Activated CD8-positive, alpha-beta memory T cell treated with anti-CD3 and anti-CD28 coated beads for 36 hours (primary cell): ENCODE results near the gene ARMH3. TPM values are rescaled to one million over a fixed set of nuclear protein-coding genes. Genes with fewer than 3 reads are reported as not detected.

Experiments used
- CTCF ChIA-PET: fragments of 350-600 bp; sonication (Branson Sonifier 250); formaldehyde crosslinking; loops from one replicate; lab custom pipeline; 2021; ENCODE audit warnings: antibody characterized with exemption; lab: Charles Lee
- POLR2A ChIA-PET: fragments of 350-600 bp; sonication (Branson Sonifier 250); formaldehyde crosslinking; loops from one replicate; lab custom pipeline; 2021; ENCODE audit warnings: antibody characterized with exemption; lab: Charles Lee
- total RNA-seq, 2 experiments: library from RNA; stranded (reverse); gene quantifications; one replicate each; pipeline ENCODE4 v1.2.3, GENCODE V29; 2021

The ARMH3 gene
- total RNA-seq, 2 experiments from 2014 or later, result 19.3 to 23.5 TPM

DNA sequence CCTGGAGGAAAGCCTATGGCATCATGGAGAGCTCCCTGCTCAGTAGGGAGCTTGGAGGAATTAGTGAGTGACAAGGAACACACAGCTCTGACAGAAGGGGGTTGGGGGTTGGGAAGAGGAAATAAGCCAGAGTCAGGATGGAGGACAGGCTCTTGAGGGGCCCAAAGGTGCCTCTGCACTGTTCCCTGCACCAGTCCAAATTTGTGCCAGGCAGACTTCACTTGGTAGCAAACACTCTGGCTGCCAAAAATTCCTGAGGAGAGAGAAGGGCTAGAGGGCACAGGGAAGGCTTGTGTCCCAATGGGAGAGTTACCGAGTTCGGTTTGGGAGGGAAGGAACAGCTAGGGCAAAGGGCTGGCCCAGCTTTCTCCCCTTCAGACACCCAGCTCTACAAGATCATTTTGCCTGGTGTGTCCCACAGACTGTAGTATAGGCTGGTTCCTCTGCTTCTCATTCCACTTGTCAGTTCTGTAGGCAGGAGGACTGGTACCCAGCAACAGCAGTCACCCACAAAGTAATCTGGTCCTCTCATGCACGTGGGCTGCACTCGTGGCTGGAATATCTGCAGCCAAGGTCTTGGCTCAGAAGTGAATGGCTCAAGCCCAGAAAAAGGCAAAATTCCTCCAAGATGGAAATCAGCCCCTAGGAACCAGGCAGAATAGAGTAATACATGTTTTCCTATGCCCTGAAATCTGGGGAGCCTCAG is 204.4 kb downstream of the ARMH3 start:
- ChIA-PET POLR2A (no interaction called here), CTCF (no interaction called here)

DNA sequence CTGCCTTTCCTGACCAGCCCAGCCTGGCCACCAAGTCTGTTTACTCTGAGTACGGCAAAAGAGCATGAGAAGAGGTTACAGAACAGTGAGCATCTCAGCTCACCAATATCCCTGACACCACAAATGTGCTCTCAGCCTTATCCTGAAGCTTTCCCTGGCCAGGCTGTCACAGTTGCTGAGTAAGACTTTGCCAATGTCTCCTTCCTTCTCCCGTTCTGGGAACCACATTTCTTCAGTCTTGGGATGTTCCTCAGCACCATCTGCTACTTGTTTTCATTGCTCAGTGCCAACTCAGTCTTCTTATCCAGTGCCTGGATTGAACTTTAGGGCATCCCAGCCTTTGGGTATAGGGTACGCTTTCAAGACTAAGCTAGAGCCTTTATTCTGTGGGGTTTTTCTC is 205.2 kb downstream of the ARMH3 start:
- CTCF ChIA-PET, result interaction anchor here (2.4 kb wide), 1 partner anchor 10 kb away, joined by 8 read pairs; no protein-coding TSS in a partner anchor
- POLR2A ChIA-PET, result no interaction called here

DNA sequence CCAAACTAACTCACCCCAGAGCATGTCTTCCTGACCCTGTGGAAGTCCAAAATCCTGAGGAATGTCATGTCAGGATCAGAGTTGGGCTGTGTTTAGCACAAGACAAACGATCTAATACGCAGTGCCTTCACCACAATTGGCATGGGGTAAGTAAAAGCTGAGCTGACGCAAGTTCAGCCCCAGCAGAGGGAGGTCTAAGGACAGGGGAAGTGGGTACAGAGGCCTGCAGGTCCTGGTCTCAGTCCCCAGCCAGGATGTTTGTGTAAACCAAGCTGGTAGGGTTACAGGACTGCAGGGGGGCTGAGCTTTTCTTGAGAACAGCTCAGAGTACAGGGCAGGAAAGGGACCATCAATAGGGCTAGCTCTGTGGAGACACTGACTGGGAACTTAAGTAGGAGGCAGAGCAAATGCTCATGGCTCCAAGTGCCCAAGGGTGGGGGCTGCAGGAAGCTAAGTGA is 207.1 kb downstream of the ARMH3 start:
- CTCF ChIA-PET, result interaction anchor here (0.9 to 2.4 kb wide), 2 partner anchors 8 to 13 kb away, joined by 3 to 8 read pairs; no protein-coding TSS in a partner anchor
- POLR2A ChIA-PET, result interaction anchor here (0.6 kb wide), 1 partner anchor 39 kb away, joined by 3 read pairs; no protein-coding TSS in a partner anchor

DNA sequence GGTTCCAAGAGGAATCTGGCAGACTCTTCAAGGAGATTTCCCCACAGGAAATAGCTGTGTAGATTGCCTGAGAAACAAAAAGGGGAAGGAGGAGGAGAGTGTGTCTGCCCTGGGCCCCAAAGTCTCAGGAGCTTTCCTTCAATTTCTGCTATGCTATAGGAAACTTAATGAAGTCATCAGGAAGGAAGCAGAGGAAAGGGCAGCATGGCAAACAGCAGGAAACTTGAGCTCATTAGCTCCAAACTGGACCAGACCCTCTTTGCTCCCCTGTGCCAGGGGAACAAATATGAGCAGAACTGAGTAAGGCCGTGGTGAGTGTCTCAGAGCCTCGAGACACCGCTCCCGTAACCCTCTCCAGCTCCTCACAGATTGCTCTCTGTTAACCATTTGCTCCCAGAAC is 207.6 kb downstream of the ARMH3 start:
- ChIA-PET POLR2A (interaction anchor here (0.6 kb wide), 1 partner anchor 40 kb away, joined by 3 read pairs; no protein-coding TSS in a partner anchor), CTCF (interaction anchor here (0.9 kb wide), 1 partner anchor 12 kb away, joined by 3 read pairs; no protein-coding TSS in a partner anchor)

DNA sequence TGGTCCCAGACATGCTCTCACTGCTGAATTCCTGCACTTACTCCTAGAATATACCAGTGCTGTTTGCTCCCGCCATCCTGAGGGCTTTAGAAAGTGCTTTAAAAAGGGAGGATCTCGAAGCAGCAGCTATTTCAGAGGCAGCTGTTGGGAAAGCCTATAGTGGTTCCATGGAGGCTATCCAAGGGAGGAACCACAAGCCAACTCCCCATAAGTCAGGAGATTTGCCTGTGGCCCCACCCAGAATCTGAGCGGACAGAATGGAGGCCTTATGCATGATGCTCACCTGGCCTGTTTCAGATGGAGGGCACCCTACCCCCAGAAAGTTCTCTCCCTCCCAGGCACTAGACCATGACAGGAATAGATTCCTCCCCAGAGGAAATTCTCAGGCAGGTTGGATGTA is 210.1 kb downstream of the ARMH3 start:
- POLR2A ChIA-PET, result no interaction called here
- CTCF ChIA-PET, result interaction anchor here (0.6 to 2.1 kb wide), 3 partner anchors 16 to 164 kb away, joined by 3 to 5 read pairs (median 3); no protein-coding TSS in a partner anchor

DNA sequence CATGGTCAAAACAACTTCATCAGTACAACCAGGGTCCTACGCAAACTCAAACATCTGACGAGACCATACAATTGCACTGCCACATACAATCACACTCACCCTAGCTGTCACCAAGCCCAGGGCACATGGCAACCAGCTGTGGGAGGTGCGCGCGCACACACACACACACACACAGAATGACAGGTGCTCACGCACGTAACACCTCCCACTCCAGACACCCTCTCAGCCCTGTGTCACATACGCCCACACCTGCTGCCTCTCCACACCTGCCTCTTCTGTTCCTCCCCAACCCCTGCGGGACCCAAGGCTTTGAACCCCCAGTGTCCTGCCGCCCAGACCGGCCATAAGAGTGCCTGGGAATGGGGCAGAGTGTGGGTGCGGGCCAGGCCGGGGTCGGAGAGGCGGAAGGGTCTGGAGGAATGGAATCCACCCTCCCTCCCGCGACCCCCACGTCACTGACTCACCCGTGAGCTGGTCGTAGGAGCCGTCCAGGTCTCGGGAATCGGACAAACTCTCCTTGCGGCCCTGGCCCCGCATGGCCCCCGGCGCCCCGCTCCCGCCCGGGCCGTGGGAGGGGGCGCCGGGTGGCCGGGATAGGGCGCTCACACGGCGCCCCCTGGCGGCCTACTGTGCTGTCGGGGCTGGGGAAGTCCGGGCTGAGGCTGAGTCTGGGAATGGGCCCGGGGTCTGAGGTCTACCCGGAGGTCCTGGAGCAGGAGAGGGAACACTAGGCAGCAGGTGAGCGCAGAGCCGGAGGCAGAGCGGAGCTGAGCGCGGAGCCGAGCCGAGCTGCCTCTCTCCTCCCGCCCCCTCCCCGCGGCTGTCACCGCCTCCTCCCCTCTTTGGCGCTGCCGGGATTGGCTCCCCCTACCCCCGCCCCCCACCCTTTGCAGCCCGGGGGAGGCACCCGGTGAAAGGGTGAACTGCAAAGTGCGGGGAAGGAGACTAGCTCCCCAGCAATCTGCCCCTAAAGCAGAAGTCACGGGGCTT is 212.6 kb downstream of the ARMH3 start, which contains the start of gene KCNIP2:
Gene KCNIP2 (minus strand): TSS at position 769 of the 990 bp plus-strand sequence. CDS start 232 bp downstream, at position 537.
- ChIA-PET CTCF (interaction anchor here (0.5 to 5.5 kb wide), 7 partner anchors 13 to 1311 kb away, joined by 3 to 33 read pairs (median 4); no protein-coding TSS in a partner anchor), POLR2A (no interaction called here)

DNA sequence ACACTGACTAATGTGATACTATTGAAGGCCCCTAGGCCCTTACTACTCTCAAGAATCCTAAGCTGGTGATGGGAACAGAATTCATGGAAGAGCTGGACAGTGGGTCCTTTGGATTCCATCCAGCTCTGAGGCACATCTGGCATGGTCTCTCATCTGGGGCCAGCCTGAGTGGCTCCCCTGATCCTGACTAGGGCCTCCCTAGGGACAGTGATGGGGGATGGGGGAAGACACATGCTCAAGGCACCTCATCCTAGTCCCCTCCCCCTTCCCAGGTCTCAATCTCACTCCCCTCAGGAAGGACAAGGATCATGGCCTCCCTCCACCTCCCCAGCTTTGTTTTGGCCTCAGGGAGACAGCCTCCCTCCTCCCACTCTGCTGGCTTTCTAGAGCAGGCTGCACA is 214.1 kb downstream of the ARMH3 start:
- CTCF ChIA-PET, result interaction anchor here (0.5 to 5.5 kb wide), 19 partner anchors 8 to 281 kb away, joined by 3 to 61 read pairs (median 8); partner anchors contain the start of gene OGA
- POLR2A ChIA-PET, result interaction anchor here (0.6 to 1.9 kb wide), 3 partner anchors 24 to 229 kb away, joined by 3 to 7 read pairs (median 5); partner anchors contain the start of gene OGA

DNA sequence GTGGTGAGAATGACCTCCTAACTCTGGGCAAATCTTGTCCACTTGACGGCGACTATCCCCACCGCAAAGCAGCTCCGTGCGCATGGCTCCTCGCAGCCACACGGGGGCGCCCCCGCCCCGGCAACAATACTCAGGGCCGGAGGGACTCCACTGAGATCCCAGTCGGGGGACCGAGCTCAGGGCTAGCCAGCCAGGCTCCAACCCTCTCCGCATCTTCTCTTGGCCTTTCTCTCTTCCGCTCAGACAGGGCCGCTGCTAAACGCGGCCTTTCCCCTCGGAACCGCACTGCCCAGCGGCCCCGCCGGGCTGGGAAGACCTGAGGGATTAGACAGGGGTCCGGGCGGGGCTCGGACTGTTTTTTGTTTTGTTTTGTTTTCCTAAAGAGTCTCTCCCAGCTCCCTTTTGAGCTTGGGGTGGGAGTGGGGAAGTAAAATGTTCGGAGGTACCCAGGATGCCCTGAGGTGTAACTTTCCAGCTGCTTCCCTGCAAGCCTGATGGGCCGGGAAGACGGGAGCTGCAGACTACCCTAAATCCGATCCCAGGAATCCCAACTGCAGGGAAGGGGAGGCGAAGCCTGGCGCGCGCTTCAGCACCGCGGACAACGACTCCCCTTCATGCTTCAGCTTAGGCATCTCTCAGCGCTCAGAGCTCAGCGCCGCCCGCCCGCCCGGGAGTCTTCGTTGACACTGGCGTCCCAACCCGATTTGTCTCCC is 215.1 kb downstream of the ARMH3 start:
- ChIA-PET CTCF (interaction anchor here (0.5 to 5.5 kb wide), 37 partner anchors 9 to 270 kb away, joined by 3 to 61 read pairs (median 4); partner anchors contain the start of genes NPM3 and OGA), POLR2A (interaction anchor here (0.6 to 1.9 kb wide), 2 partner anchors 23 to 174 kb away, joined by 3 to 7 read pairs; partner anchors contain the start of gene OGA)

DNA sequence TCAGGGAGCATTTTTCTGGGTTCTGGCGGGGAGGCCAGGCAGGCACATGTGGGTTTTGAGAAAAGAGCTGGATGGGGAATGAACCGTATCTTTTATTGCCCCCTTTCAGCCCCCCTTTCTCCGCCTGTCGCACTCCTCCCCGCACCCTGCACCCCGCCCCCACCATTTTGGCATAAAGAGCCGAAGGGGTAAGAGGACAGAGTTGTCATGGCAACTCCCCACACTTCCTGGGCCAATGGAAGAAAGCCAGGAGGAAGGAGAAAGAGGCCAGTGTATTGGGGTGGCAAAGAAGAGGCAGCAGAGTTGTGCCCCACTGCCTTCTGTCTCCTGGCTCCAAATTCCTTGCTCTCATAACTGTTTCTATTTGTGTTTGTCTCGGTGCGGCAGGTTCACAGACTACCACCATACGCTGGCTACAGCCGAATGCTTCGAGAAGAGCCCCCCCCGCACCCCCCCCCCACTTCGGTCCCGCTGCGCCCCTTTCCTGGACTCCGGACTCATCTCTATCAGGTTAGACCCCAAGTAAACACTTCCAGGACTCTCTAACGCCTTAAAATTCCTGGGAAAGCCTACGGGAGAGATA is 215.8 kb downstream of the ARMH3 start:
- ChIA-PET POLR2A (interaction anchor here (1.2 to 1.9 kb wide), 2 partner anchors 22 to 57 kb away, joined by 4 to 7 read pairs; partner anchors contain the start of genes NPM3 and OGA), CTCF (interaction anchor here (0.6 to 5.5 kb wide), 32 partner anchors 10 to 232 kb away, joined by 3 to 61 read pairs (median 4); partner anchors contain the start of genes NPM3 and OGA)

DNA sequence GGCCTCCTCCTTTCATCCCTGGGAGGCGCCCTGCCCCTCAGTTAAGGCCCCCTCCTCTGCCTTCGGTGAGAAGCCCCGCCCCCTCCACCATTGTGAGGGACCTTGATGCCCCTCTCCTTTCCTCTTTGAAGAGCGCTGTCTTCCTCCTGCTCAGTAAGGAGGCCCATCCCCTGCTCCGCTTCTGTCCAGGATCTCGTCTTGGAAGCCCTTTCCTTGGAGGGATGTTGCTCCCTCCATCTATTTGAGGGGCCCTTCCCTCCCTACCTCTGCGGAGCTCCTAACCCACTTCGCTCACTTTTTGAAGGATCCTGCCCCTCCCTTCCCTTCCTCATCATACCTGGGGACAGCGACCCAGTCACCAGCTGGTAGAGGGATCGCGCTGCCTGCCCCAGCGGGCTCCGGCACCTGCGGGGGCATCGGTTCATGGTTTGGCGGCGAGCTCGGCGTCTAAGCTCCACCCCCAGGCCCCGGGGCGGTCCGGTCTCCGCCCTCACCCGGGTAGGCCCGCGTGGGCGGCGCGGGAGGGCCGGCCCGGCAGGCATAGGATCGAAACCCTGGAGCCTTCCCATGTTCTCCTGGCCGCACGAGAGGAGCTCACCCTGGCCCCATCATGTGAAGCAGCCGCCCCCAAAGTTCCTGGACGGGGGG is 216.4 kb downstream of the ARMH3 start:
- CTCF ChIA-PET, result interaction anchor here (1.2 to 5.5 kb wide), 7 partner anchors 10 to 233 kb away, joined by 4 to 61 read pairs (median 13); no protein-coding TSS in a partner anchor
- POLR2A ChIA-PET, result interaction anchor here (0.5 to 1.9 kb wide), 4 partner anchors 21 to 282 kb away, joined by 3 to 7 read pairs (median 5); partner anchors contain the start of genes NPM3 and OGA

DNA sequence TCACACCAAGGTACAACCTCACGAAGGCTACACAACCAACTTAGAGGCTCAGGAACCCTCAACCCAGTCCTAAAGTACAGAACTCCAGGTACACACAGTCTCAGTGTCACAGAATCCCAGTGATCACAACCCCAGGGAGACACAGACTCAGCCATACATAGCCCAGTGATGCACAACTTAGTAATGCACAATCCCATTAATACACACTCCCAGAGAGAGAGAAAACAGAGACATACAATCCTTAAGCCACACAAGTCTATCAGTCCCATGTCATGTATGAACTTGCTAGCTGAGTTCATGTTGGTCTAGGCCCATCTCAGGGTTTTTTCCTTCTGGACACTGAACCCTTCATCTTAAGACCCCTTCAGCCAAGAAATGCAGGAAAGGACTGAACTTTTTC is 217.0 kb downstream of the ARMH3 start:
- ChIA-PET CTCF (interaction anchor here (0.7 to 5.5 kb wide), 4 partner anchors 9 to 234 kb away, joined by 4 to 61 read pairs (median 23); no protein-coding TSS in a partner anchor), POLR2A (interaction anchor here (0.5 to 1.2 kb wide), 3 partner anchors 21 to 282 kb away, joined by 3 to 6 read pairs (median 4); partner anchors contain the start of genes NPM3 and OGA)

DNA sequence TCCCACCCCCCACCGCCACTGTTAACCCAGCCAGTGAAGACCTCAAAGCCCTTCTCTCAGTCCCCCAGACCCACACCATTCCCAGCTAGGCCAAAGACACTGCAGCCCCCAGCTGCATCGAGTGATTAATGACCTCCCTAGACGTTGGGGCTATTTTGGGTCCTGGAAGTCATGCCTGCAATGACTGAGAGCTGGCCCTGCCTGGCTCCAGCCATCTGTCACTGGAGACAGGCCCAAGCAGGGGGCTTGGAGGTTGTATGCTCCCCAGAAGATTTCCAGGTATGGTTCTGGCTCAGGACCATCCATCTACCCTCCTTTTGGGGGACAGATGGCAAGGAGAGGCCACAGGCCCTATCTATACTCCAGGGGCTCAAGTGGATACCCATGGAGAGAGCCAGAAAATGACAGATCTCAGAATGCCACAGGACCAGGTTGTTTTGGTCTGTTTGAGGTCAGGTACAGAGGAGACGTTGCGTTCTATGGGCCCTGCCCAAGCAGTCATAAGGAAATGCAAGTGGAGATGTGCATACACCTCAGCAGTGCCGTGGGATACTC is 217.5 kb downstream of the ARMH3 start:
- CTCF ChIA-PET, result interaction anchor here (0.6 to 5.5 kb wide), 5 partner anchors 9 to 213 kb away, joined by 3 to 61 read pairs (median 4); no protein-coding TSS in a partner anchor

DNA sequence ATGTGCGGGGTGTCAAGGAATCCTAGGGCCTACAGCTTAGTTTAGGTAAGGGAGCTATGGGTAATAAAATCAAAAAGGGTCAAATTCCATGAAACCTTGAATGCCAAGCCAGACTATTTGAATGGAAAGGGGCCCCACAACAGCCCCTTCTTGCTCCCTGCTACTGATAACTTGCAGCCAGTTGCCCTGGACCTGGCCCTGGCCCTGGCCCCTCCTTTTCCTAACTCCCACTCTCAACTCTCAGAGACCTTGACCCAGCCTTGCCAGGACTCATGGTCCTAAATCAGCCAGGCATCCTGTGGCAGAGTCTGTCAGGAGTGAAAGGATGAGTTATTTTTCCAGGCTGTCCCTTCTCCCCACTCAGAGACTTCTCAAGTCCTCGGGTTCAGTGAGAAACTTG is 218.2 kb downstream of the ARMH3 start:
- POLR2A ChIA-PET, result no interaction called here
- CTCF ChIA-PET, result interaction anchor here (0.6 to 2.9 kb wide), 5 partner anchors 15 to 235 kb away, joined by 3 to 18 read pairs (median 3); no protein-coding TSS in a partner anchor

More for the DNA sequence above, 217.5 kb downstream of the ARMH3 start:
- POLR2A ChIA-PET, result no interaction called here

DNA sequence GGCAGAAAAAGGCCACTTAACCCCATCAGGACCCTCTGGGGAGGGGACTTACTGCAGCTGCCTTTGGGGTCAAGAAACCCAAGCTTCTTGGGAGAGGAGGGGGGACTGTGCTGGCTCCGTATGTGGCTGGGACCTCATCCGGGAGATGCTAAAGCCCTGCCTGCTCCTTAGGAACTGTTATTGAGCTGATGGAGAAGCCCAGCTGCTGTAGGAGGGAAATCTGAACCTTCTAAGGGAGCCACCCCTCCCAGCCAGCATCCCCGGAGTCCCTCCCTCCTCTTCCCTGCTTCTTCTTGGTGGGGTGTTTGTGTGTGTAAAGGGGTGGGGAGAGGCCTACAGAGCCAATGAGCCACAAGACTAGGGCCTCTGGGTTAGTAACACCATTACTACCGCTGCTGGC is 220.6 kb downstream of the ARMH3 start:
- ChIA-PET POLR2A (no interaction called here), CTCF (interaction anchor here (1.0 to 2.9 kb wide), 7 partner anchors 8 to 299 kb away, joined by 3 to 18 read pairs (median 5); partner anchors contain the start of gene OGA)

DNA sequence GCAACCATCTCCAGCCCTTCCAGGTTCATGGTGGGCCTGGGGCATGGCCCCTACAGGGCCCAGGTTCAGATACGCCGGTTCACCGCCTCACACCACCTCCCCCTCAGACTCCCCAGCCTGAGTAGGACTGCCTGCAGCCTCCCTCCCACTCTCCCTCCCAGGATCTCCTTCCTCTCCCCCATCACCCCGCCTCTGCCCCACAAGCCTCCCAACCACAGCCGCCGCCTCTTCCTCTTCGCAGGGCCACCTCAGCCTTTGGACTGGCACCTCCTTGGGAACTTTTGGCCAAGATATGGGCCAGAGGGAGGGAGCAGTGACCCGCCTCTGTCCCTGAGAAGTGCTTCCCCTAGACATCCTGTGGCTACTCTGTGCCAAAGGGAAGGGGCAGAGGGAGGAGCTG is 221.6 kb downstream of the ARMH3 start:
- ChIA-PET POLR2A (no interaction called here), CTCF (interaction anchor here (1.4 kb wide), 1 partner anchor 53 kb away, joined by 4 read pairs; no protein-coding TSS in a partner anchor)

DNA sequence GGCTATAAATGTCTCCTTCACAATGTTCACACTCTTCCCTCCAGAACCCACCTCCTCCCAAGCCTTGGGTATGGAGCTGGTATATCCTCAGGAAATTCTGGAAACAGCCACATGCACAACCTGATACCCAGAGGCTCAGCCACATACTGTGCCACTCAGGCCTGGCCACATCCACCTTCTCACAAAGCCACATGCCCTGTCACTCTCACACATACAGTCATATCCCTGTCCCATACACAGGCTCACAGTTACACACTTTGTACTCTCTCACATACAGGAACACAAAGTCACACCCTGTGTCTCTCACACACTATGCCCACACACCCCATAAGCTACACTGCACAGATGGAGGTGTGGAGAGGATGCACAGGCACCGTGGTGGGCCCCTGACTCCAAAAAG is 222.5 kb downstream of the ARMH3 start:
- ChIA-PET POLR2A (no interaction called here), CTCF (interaction anchor here (1.4 kb wide), 1 partner anchor 52 kb away, joined by 4 read pairs; no protein-coding TSS in a partner anchor)
